GM12878 (cell line): ENCODE results near the gene AP4B1.

ENCODE experiments used
- EP300 ChIP-seq, 2 experiments: fragments of 150-350 bp in 1 of 2; IDR thresholded peaks; 2 replicates each; pipeline ENCODE4 v1.6.1; 2011 to 2012; ENCODE audit warnings: low read depth in 2 of 2, low read length in 2 of 2, borderline replicate concordance in 1 of 2, improper control_type of control experiment in 1 of 2, inconsistent platforms in 1 of 2; ENCODE audit not compliant: control insufficient read depth in 1 of 2
- EZH2 ChIP-seq: IDR thresholded peaks from 2 replicates; pipeline ENCODE4 v1.6.1; 2012; ENCODE audit warnings: low read depth, mild to moderate bottlenecking, control low read depth, inconsistent platforms, low read length, borderline replicate concordance; ENCODE audit not compliant: control insufficient read depth
- LARP7 ChIP-seq: fragments of 450-650 bp; IDR thresholded peaks from 2 replicates; pipeline ENCODE4 v1.6.1; 2017; ENCODE audit warnings: mild to moderate bottlenecking
- RFX5 ChIP-seq: IDR thresholded peaks from 2 replicates; pipeline ENCODE4 v1.6.1; 2011; ENCODE audit warnings: low read depth, low read length, improper control_type of control experiment
- ZNF274 ChIP-seq: IDR thresholded peaks from one replicate; pipeline ENCODE4 v1.8.0; 2011; ENCODE audit not compliant: insufficient read length, insufficient read depth
- TF ChIP-seq, protein P1 (sequence below), 3 experiments: IDR thresholded peaks in 2 of 3; conservative IDR thresholded peaks in 1 of 3; 2 replicates each; pipeline ENCODE4 v1.5.1; 2011; ENCODE audit warnings: low read depth in 3 of 3, low read length in 3 of 3, mild to moderate bottlenecking in 3 of 3, control low read depth in 2 of 3, moderate library complexity in 2 of 3, inconsistent platforms in 1 of 3, mixed read lengths in 1 of 3; ENCODE audit not compliant: control insufficient read depth in 2 of 3, insufficient read depth in 1 of 3; ENCODE audit errors: extremely low read depth in 1 of 3
- TF ChIP-seq, protein P2 (sequence below): fragments of 450-650 bp; IDR thresholded peaks from 2 replicates; pipeline ENCODE4 v1.6.1; 2017; ENCODE audit warnings: mild to moderate bottlenecking
- TF ChIP-seq, protein P3 (sequence below): fragments of 450-650 bp; IDR thresholded peaks from 2 replicates; pipeline ENCODE4 v1.6.1; 2017; ENCODE audit warnings: antibody characterized with exemption, mild to moderate bottlenecking, moderate library complexity

DNA sequence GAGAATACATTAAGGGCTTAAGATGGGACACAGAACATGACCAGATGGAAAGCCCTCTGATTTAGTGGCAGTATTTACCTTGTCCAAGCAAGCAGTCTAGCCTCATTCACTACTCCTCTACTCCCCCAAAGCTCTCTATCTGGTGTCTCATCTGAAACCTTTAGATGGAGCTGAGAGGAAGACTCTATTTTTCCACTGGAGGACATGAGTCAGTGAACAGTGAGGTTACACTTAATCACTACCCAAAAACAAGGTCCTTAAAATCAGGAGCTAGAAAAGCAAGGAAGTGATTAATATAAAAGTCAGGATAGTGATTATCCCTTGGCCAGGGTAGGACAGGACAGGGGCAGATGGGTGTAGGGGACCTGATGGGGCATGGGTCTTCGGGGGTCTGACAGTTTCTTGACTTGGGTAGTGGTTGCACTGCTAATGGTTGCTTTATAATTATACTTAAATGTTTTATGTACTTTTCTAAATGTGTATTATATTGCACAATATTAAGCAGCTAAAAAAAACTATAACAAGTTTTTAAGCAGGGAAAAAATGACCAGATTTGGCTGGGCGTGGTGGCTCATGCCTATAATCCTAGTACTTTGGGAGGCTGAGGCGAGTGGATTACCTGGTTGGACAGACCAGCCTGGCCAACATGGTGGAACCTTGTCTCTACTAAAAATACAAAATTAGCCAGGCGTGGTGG lies 36.1 kb downstream of the AP4B1 start:
- TF ChIP-seq EP300 (IDR thresholded peaks at IDR 0.05; ENCODE audit: borderline replicate concordance in 1 of 2, control insufficient read depth in 1 of 2, low read depth in 2 of 2, low read length in 2 of 2), result no peak
- no peak for TF ChIP-seq EZH2
- TF ChIP-seq, protein P1, sequence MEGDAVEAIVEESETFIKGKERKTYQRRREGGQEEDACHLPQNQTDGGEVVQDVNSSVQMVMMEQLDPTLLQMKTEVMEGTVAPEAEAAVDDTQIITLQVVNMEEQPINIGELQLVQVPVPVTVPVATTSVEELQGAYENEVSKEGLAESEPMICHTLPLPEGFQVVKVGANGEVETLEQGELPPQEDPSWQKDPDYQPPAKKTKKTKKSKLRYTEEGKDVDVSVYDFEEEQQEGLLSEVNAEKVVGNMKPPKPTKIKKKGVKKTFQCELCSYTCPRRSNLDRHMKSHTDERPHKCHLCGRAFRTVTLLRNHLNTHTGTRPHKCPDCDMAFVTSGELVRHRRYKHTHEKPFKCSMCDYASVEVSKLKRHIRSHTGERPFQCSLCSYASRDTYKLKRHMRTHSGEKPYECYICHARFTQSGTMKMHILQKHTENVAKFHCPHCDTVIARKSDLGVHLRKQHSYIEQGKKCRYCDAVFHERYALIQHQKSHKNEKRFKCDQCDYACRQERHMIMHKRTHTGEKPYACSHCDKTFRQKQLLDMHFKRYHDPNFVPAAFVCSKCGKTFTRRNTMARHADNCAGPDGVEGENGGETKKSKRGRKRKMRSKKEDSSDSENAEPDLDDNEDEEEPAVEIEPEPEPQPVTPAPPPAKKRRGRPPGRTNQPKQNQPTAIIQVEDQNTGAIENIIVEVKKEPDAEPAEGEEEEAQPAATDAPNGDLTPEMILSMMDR (IDR thresholded peaks at IDR 0.05 in 2 of 3, conservative IDR thresholded peaks at IDR 0.05 in 1 of 3; ENCODE audit: control insufficient read depth in 2 of 3, extremely low read depth in 1 of 3, insufficient read depth in 1 of 3, low read depth in 3 of 3, low read length in 3 of 3), result no peak
- TF ChIP-seq, protein P2, sequence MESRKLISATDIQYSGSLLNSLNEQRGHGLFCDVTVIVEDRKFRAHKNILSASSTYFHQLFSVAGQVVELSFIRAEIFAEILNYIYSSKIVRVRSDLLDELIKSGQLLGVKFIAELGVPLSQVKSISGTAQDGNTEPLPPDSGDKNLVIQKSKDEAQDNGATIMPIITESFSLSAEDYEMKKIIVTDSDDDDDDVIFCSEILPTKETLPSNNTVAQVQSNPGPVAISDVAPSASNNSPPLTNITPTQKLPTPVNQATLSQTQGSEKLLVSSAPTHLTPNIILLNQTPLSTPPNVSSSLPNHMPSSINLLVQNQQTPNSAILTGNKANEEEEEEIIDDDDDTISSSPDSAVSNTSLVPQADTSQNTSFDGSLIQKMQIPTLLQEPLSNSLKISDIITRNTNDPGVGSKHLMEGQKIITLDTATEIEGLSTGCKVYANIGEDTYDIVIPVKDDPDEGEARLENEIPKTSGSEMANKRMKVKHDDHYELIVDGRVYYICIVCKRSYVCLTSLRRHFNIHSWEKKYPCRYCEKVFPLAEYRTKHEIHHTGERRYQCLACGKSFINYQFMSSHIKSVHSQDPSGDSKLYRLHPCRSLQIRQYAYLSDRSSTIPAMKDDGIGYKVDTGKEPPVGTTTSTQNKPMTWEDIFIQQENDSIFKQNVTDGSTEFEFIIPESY, result no peak
- TF ChIP-seq ZNF274, result no peak
- no peak for TF ChIP-seq RFX5
- TF ChIP-seq, protein P3, sequence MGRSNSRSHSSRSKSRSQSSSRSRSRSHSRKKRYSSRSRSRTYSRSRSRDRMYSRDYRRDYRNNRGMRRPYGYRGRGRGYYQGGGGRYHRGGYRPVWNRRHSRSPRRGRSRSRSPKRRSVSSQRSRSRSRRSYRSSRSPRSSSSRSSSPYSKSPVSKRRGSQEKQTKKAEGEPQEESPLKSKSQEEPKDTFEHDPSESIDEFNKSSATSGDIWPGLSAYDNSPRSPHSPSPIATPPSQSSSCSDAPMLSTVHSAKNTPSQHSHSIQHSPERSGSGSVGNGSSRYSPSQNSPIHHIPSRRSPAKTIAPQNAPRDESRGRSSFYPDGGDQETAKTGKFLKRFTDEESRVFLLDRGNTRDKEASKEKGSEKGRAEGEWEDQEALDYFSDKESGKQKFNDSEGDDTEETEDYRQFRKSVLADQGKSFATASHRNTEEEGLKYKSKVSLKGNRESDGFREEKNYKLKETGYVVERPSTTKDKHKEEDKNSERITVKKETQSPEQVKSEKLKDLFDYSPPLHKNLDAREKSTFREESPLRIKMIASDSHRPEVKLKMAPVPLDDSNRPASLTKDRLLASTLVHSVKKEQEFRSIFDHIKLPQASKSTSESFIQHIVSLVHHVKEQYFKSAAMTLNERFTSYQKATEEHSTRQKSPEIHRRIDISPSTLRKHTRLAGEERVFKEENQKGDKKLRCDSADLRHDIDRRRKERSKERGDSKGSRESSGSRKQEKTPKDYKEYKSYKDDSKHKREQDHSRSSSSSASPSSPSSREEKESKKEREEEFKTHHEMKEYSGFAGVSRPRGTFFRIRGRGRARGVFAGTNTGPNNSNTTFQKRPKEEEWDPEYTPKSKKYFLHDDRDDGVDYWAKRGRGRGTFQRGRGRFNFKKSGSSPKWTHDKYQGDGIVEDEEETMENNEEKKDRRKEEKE, result no peak
- TF ChIP-seq LARP7, result no peak
